NCI-H1436 treated with DMSO at 0.1 percent for 48 hours (cell line): ENCODE measurements around the gene TBCD.

Experiments used
- DNase-seq: peaks from one replicate; lab custom pipeline; 2025; lab: John Stamatoyannopoulos, UW

Gene TBCD

GRCh38 chr17:82887255-82888164 is 135.6 kb downstream of the TBCD start:
- no peak for DNase-seq

- no peak for DNase-seq
These were observed 137.0 kb downstream of the TBCD start for GRCh38 chr17:82888583-82889495.

- no peak for DNase-seq
These were observed 137.9 kb downstream of the TBCD start for GRCh38 chr17:82889496-82890338.

GRCh38 chr17:82890339-82890730 is 138.5 kb downstream of the TBCD start:
- DNase-seq = no peak

- DNase-seq = no peak
These were observed 139.2 kb downstream of the TBCD start for GRCh38 chr17:82890926-82891678.

GRCh38 chr17:82891911-82892310 is 140.0 kb downstream of the TBCD start:
- no peak for DNase-seq

- no peak for DNase-seq
These were observed 141.2 kb downstream of the TBCD start for GRCh38 chr17:82892899-82893565.

- DNase-seq = no peak
These were observed 141.9 kb downstream of the TBCD start for GRCh38 chr17:82893779-82894178.

- DNase-seq = no peak
These were observed 142.5 kb downstream of the TBCD start for GRCh38 chr17:82894389-82894788.

- DNase-seq = no peak
These were observed 143.2 kb downstream of the TBCD start for GRCh38 chr17:82895087-82895486.

GRCh38 chr17:82896071-82897000 is 144.5 kb downstream of the TBCD start:
- DNase-seq = no peak

- DNase-seq = no peak
These were observed 145.8 kb downstream of the TBCD start for GRCh38 chr17:82897514-82898249.

GRCh38 chr17:82898976-82899514 is 147.2 kb downstream of the TBCD start:
- no peak for DNase-seq

GRCh38 chr17:82899941-82900340 is 148.1 kb downstream of the TBCD start:
- DNase-seq = no peak

GRCh38 chr17:82900741-82901140 is 148.9 kb downstream of the TBCD start:
- no peak for DNase-seq

- DNase-seq = no peak
These were observed 149.5 kb downstream of the TBCD start for GRCh38 chr17:82901356-82901755.

- DNase-seq = no peak
These were observed 150.0 kb downstream of the TBCD start for GRCh38 chr17:82901856-82902255.
